Measurements from ENCODE around the gene TSEN2.
"Not testable (repeated sequence)": the region's sequence is repeated elsewhere in the genome, so short reads cannot be mapped to it uniquely, and the experiment has no call there.

- not testable (repeated sequence) for TF ChIP-seq CTCF, POLR2A, POLR2AphosphoS5 (IDR thresholded peaks at IDR 0.05)
Observed at GRCh38 chr3:12469222-12469621, 15.1 kb upstream of the TSEN2 start.

Measured in breast epithelium (tissue), 3 donors.